Ovary (tissue), 9 donors: ENCODE data around the gene PCYOX1L. TPM values are rescaled to one million over a fixed set of nuclear protein-coding genes. Genes with fewer than 3 reads are reported as not detected.
"Not testable (repeated sequence)": the region's sequence is repeated elsewhere in the genome, so short reads cannot be mapped to it uniquely, and the experiment has no call there.

ENCODE experiments used
- DNase-seq, 5 donors: peaks; one replicate each; pipeline ENCODE4 v3.0.0-alpha.2; 2019 to 2020
- H3K27ac ChIP-seq, 2 donors: fragments of 200-600 bp; one replicate each; pipeline versions ENCODE4 v1.5.1 to v1.8.0; 2019 to 2022
- H3K27me3 ChIP-seq: fragments of 200-600 bp; one replicate; pipeline ENCODE4 v1.8.0; 2022
- H3K36me3 ChIP-seq: fragments of 200-600 bp; sonication (generic); one replicate; pipeline ENCODE4 v1.5.1; 2019
- H3K4me1 ChIP-seq: one replicate; pipeline ENCODE4 v1.8.1; 2013; ENCODE audit warnings: mild to moderate bottlenecking, moderate library complexity; ENCODE audit not compliant: insufficient read depth
- H3K4me3 ChIP-seq: fragments of 200-600 bp; sonication (generic); one replicate; pipeline ENCODE4 v1.5.1; 2017
- H3K9me3 ChIP-seq, 2 donors: fragments of 200-600 bp in 1 of 2; sonication (generic) in 1 of 2; one replicate each; pipeline versions ENCODE4 v1.5.1 to v1.8.1; 2013 to 2019; ENCODE audit warnings: mild to moderate bottlenecking in 1 of 2, moderate library complexity in 1 of 2
- CTCF ChIP-seq, 3 donors: fragments of 450-650 bp in 2 of 3; fragments of 200-600 bp in 1 of 3; IDR thresholded peaks; one replicate each; pipeline versions ENCODE4 v1.5.1 to v1.8.0; 2016 to 2022; ENCODE audit warnings: antibody characterized with exemption in 3 of 3, mild to moderate bottlenecking in 1 of 3
- EP300 ChIP-seq: sonication (generic); formaldehyde crosslinking; IDR thresholded peaks from one replicate; pipeline ENCODE4 v1.6.1; 2017; ENCODE audit warnings: antibody characterized with exemption
- POLR2A ChIP-seq: fragments of 450-650 bp; IDR thresholded peaks from one replicate; pipeline ENCODE4 v1.6.1; 2017; ENCODE audit warnings: antibody characterized with exemption, mild to moderate bottlenecking, moderate library complexity
- WGBS, 3 donors: extraction: QIAGEN DNeasy Blood & Tissue Kit in 1 of 3; methylation state at CpG; one replicate each; pipeline versions ENCODE4 v1.1.5 to v1.1.7; 2013 to 2017; 5-methylcytosine and 5-hydroxymethylcytosine counted together
- intact Hi-C, 4 donors: fragments of 100-400 bp; cut with DNase I; formaldehyde crosslinking; loops; one replicate each; pipeline versions ENCODE4 v1.11.0 to v1.15.1; 2022 to 2023
- polyA plus RNA-seq, 2 donors: library from polyadenylated mRNA; stranded (reverse); fragments of 200-250 nt in 1 of 2; fragments of 350-450 nt in 1 of 2; fragmentation: Illumina TruSeq in 1 of 2; extraction: RNeasy Lipid Tissue Mini Kit (QIAGEN cat#74804) in 1 of 2; gene quantifications; one replicate each; pipeline ENCODE4 v1.2.3, GENCODE V29; 2013 to 2014
- total RNA-seq, 7 donors: library from RNA; depleted of rRNA in 2 of 7; stranded (reverse); fragments of >200 nt in 2 of 7; fragmentation: NEBNext Ultra II Directional in 3 of 7; extraction: Animal tissue kit (Norgen Biotek cat#: 25700) in 3 of 7; gene quantifications; one replicate each; pipeline versions ENCODE4 v1.1.0 to v1.2.4, GENCODE V29; 2016 to 2023
- donor health status: DM: no; HTN: no; CAD: no; lungs with moderate emphysema.
- donor health status: DM: no; HTN: no; CAD: no.
- donor health status: Bipolar disorder and iron deficiency.
- donor health status: DM: yes; HTN: yes; CAD: no.
- donor health status: DM: no; HTN: no; CAD: no.
- donor health status: DM: yes; HTN: yes; CAD: no.

The PCYOX1L gene
- total and polyA plus RNA-seq, 9 donors: 5.8 to 15.2 (median 8.8) TPM

GRCh38 chr5:149387982-149388381, 30.1 kb downstream of the PCYOX1L start:
- Histone ChIP-seq H3K27ac (peak overlapping the region in 1 of 2 donors; percentile 87), H3K27me3 (no peaks in the 10 kb centered on the region), H3K9me3 (no peaks in the 10 kb centered on the region), H3K36me3 (no peaks in the 10 kb centered on the region), H3K4me1 (peaks cover 32% of the 10 kb centered on the region), H3K4me3 (no peak overlapping the region)
- peak; percentile 69 to 85 (median 73) for DNase-seq
- 4 to 16% (median 4%) methylated on average over 1 of the region's 1 CpG for WGBS, 3 donors
- intact Hi-C loops: loop anchor here in 1 of 4 donors (2.0 kb wide), 1 partner anchor 17 kb away; no protein-coding TSS in a partner anchor
- no peak for TF ChIP-seq POLR2A
- no peak for TF ChIP-seq CTCF (IDR thresholded peaks at IDR 0.05)
- no peak for TF ChIP-seq EP300

- 67 to 72% (median 72%) methylated on average over 7 of the region's 7 CpGs for WGBS, 3 donors
- intact Hi-C loops: no loop called here
- Histone ChIP-seq H3K27ac (peak overlapping the region in 1 of 2 donors; percentile 87), H3K27me3 (no peaks in the 10 kb centered on the region), H3K9me3 (no peaks in the 10 kb centered on the region), H3K36me3 (no peaks in the 10 kb centered on the region), H3K4me1 (peaks cover 26% of the 10 kb centered on the region), H3K4me3 (no peak overlapping the region)
- no peak for DNase-seq
- TF ChIP-seq CTCF (IDR thresholded peaks at IDR 0.05) (no peak), POLR2A (no peak), EP300 (no peak)
Observed at GRCh38 chr5:149388498-149389190, 30.8 kb downstream of the PCYOX1L start.

- Histone ChIP-seq H3K36me3 (no peaks in the 10 kb centered on the region), H3K9me3 (no peaks in the 10 kb centered on the region), H3K4me1 (peaks cover 24% of the 10 kb centered on the region), H3K27me3 (no peaks in the 10 kb centered on the region), H3K27ac (peak overlapping the region in 1 of 2 donors; percentile 87), H3K4me3 (no peak overlapping the region)
- 56 to 68% (median 67%) methylated on average over 11 of the region's 11 CpGs for WGBS, 3 donors
- intact Hi-C loops: no loop called here
- DNase-seq: no peak
- TF ChIP-seq EP300: no peak
- no peak for TF ChIP-seq POLR2A
- no peak for TF ChIP-seq CTCF (IDR thresholded peaks at IDR 0.05)
Observed at GRCh38 chr5:149389552-149390495, 32.0 kb downstream of the PCYOX1L start.

- H3K4me3 ChIP-seq, H3K9me3 ChIP-seq, H3K27me3 ChIP-seq, H3K36me3 ChIP-seq, H3K27ac ChIP-seq, DNase-seq, intact Hi-C loops: not testable (repeated sequence)
- H3K4me1 ChIP-seq: peaks cover 16% of the 10 kb centered on the region
- 90 to 96% (median 92%) methylated on average over 5 to 6 of the region's 6 CpGs for WGBS, 3 donors
Observed at GRCh38 chr5:149391076-149391475, 33.2 kb downstream of the PCYOX1L start.
